Right ventricle myocardium inferior (tissue), 1 donor: Measurements from ENCODE around the gene PLXNB1. TPM values are rescaled to one million over a fixed set of nuclear protein-coding genes. Genes with fewer than 3 reads are reported as not detected.
A peak's percentile ranks its signal among the peaks of the same experiment; 100 is the strongest.
"Not testable (repeated sequence)": the region's sequence is repeated elsewhere in the genome, so short reads cannot be mapped to it uniquely, and the experiment has no call there.

Source experiments
- ATAC-seq: fragments of 200-7000 bp; cut with Tn5 transposase; one replicate; pipeline ENCODE4 v1.9.1; 2020; ENCODE audit warnings: mild to moderate bottlenecking, moderate library complexity
- DNase-seq: peaks from one replicate; pipeline ENCODE4 v3.0.0; 2021; ENCODE audit errors: missing footprints
- intact Hi-C: fragments of 100-400 bp; cut with DNase I; formaldehyde crosslinking; loops from one replicate; pipeline ENCODE4 v1.11.0; 2022
- long read RNA-seq: library from polyadenylated mRNA; unstranded; transcript quantifications from one replicate; pipeline ENCODE4 v2.0.0, GENCODE V29; 2021
- total RNA-seq: library from RNA; stranded (reverse); fragmentation: NEBNext Ultra II Directional; extraction: Animal tissue kit (Norgen Biotek cat#: 25700); gene quantifications from one replicate; pipeline ENCODE4 v1.2.1, GENCODE V29; 2021
- donor health status: DM: no; HTN: yes; CAD: no; lungs with severe emphysema.

The PLXNB1 gene, protein sequence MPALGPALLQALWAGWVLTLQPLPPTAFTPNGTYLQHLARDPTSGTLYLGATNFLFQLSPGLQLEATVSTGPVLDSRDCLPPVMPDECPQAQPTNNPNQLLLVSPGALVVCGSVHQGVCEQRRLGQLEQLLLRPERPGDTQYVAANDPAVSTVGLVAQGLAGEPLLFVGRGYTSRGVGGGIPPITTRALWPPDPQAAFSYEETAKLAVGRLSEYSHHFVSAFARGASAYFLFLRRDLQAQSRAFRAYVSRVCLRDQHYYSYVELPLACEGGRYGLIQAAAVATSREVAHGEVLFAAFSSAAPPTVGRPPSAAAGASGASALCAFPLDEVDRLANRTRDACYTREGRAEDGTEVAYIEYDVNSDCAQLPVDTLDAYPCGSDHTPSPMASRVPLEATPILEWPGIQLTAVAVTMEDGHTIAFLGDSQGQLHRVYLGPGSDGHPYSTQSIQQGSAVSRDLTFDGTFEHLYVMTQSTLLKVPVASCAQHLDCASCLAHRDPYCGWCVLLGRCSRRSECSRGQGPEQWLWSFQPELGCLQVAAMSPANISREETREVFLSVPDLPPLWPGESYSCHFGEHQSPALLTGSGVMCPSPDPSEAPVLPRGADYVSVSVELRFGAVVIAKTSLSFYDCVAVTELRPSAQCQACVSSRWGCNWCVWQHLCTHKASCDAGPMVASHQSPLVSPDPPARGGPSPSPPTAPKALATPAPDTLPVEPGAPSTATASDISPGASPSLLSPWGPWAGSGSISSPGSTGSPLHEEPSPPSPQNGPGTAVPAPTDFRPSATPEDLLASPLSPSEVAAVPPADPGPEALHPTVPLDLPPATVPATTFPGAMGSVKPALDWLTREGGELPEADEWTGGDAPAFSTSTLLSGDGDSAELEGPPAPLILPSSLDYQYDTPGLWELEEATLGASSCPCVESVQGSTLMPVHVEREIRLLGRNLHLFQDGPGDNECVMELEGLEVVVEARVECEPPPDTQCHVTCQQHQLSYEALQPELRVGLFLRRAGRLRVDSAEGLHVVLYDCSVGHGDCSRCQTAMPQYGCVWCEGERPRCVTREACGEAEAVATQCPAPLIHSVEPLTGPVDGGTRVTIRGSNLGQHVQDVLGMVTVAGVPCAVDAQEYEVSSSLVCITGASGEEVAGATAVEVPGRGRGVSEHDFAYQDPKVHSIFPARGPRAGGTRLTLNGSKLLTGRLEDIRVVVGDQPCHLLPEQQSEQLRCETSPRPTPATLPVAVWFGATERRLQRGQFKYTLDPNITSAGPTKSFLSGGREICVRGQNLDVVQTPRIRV (N-terminal part only)
- total RNA-seq, result 45.4 TPM
- long read RNA-seq, full-length matches to known transcripts, result 2 of 30 reads
- long read RNA-seq, partial matches to known transcripts, result 19 of 30 reads
- long read RNA-seq, other reads (novel, unspliced or antisense), result 9 of 30 reads

DNA sequence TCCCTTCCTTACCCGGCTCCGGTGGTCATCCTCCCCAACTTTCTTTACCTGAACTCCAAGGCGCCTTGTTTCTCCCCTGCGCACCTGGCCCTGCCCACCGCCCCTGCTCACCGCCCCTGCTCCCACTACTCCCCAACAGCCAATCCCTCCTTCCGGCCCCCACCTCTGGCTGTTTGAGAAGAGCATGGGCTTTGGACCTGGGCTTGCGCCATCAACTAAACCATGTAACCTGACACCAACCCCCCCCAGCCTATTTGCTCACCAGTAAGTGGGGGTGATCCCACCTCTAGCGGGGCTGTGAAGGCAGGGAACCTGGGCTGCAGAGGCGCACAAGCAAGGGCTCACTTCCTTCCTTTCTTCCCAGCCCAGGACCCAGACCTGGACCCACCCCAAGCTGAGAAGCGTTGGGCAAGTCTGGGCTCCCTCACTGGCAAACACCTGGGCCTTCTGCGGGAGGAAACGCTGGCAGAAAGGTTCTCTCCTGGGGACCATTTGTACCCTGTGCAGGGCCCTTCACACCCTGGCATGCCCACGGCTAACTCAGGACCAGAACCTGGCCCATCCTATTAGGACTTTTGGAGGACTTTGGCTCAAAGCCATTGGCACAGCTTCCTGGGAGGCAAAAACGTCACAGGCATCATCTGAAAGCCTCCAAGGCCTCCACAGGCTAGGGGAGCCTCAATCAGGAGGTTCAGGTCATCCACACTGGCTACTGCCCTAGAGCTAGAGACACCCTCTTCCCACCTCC, at the start of gene PLXNB1:
Gene PLXNB1 (minus strand): TSS at position 127 of the 748 bp plus-strand sequence. CDS start 5,475 bp downstream, outside the sequence.
- intact Hi-C loops, result no loop called here
- ATAC-seq (no peak), DNase-seq (no peak)

DNA sequence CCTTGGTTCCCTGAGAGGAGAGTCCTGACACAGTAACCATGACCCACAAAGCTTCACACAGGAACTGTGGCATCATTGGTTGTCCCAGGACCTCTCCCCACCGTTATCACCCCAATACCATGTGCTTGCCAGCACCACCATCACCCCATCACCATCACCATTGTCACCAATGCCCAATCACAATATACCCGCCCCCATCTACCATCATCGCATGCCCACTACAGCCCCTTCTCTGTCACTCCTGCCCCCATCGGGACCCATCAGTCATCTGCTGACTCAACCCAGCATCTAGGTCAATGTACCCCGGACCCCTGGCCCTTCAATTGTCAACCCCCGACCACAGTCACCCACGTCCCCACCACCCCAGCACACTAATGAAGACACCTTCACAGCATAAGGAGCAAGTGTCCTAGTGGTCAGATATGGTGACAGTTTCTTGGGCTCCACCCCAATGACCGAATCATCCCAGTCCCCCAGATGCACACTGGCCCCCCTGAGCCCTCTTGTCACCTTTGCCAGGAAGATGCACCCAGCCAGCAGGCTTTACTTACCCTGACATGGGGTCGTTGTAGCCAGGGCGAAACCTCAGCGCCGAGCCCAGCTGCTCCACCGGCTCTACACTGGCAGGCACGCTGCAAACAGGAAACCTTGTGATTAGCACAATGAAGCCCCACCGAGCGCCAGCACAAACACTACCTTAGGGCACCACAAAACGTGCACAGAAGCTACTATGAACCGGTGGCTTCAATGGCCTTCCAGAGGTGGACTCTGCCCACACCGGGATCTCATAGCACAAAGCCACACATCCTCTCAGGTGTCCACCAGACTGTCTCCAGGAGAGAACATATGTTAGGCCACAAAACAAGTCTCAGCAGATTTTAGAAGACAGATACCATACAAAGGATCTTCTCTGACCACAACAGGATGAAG, 49.0 kb upstream of the PLXNB1 start:
- no peak for ATAC-seq
- intact Hi-C loops, result no loop called here
- no peak for DNase-seq

DNA sequence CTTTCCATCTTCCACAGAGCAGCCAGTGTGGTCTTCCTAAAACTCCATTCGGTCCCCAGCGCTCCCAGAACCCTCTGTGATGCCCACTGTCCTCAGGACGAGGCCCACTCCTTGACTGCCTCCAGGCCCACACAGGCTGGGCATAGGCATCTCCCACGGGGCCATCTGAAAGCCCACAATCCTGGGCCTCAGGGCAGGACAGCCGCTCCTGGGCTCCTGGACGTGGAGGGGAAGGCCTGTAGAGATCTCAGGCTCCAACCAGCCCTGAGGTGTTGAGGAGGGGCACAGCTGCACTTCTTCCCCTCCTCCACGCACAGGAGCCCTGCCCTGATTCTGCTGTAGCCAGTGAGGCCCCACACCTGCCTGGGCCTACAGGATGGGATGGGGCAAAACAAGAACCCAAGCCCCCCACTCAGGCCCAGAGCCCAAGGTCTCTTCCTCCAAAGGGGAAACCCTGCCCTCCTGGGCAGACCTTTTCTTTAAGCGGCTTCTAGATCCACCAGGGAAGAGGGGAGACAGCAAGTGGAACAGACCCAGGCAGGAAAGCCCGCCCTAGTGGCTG, 48.2 kb upstream of the PLXNB1 start:
- no peak for DNase-seq
- intact Hi-C loops, result no loop called here
- ATAC-seq, result no peak

DNA sequence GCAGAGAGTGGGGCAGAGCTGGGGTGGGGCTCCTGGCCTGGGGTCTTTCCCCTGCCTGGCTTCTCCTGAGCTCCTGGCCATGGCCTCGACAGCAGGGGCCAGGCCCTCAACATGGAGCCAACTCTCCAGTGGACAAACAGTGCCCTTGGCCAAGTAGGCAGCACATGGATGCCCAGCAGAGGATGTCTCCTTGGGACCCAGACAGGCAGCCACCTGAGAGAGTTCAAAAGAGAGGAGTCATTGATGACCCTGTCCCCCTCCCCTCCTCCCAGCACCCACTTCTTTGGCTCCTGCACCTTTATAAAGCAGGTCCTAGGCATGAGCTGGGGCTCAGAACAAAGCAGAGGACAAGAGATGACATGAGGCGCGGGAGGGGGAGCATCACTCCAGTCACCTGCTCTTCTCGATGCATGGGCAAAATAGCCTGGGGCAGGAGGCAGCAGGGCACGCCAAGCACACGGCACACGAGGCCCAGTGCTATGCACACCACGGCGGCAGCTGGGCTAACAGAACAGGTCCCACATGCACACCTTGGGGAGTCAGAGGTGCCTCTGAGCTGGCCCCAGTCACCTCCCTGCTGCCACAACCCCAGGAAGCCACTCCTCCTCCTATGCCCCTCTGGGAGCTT, 46.7 kb upstream of the PLXNB1 start:
- intact Hi-C loops, result no loop called here
- ATAC-seq (no peak), DNase-seq (no peak)

DNA sequence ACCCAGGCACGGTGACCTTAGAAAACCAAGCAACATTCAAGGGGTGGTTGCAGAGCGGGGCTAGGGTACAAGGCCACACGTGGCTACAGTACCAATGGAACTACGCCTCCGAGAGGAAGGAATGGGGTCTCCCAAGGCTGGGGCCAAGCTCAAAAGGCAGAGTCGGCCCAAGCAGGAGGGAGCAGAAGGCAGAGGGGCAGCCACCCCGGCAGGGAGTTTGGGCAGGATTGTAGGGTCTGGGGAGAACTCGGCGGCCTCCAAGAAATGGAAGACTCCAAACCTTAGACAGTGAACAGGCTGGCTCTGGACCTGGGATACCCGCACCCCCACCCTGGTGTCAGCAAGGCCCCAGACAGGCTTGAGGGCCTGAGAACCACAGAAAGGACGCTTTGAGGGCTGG, 45.3 kb upstream of the PLXNB1 start:
- DNase-seq (no peak), ATAC-seq (no peak)
- intact Hi-C loops, result no loop called here

DNA sequence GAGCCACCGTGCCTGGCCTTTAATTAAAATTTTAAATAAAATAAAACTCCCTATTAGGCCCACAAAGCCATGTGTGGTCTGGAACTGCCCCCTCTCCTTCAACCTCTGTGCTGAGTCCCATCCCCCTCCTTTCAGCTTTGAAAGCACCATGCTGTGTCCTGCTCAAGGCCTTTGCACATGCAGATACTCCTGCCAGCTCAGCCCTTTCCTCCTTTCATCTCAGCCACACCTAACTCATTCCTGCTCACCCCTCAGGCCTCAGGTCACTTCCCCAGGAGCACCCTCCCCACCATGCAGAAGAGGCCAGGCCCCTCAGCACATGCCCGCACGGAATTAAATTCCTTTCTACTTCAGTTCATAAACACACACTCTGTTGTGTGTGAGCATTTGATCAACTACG, 44.7 kb upstream of the PLXNB1 start:
- ATAC-seq, result no peak
- no peak for DNase-seq
- intact Hi-C loops, result no loop called here

DNA sequence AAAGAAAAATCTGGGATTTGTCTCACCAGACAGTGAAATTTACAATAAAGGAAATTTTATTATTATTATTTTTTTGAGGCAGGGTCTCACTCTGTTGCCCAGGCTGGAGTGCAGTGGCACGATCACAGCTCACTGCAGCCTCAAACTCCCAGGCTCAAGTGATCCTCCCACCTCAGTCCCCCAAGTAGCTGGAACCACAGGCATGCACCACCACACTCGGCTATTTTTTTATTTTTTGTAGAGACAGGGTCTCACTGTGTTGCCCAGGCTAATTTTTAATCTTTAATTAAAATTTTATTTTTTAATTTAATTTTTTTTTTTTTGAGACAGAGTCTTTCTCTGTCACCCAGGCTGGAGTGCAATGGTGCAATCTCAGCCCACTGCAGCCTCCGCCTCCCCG, 44.1 kb upstream of the PLXNB1 start:
- ATAC-seq, intact Hi-C loops, DNase-seq: not testable (repeated sequence)

DNA sequence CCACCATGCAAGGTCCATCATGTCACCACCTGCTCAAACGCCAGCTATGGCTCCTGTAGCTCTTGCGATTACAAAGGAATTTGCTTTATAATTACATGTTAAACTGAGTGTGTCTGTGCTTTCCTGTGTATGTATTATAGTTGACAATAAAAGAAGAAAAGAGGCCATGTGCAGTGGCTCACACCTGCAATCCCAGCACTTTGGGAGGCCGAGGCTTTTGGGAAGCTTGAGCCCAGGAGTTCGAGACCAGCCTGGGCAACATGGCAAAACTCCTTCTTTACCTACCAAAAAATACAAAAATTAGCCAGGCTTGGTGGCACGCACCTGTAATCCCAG, 43.7 kb upstream of the PLXNB1 start:
- intact Hi-C loops, result loop anchor here (2.0 kb wide), 1 partner anchor 31 kb away; the partner anchor contains the start of gene SHISA5
- ATAC-seq (no peak), DNase-seq (no peak)

DNA sequence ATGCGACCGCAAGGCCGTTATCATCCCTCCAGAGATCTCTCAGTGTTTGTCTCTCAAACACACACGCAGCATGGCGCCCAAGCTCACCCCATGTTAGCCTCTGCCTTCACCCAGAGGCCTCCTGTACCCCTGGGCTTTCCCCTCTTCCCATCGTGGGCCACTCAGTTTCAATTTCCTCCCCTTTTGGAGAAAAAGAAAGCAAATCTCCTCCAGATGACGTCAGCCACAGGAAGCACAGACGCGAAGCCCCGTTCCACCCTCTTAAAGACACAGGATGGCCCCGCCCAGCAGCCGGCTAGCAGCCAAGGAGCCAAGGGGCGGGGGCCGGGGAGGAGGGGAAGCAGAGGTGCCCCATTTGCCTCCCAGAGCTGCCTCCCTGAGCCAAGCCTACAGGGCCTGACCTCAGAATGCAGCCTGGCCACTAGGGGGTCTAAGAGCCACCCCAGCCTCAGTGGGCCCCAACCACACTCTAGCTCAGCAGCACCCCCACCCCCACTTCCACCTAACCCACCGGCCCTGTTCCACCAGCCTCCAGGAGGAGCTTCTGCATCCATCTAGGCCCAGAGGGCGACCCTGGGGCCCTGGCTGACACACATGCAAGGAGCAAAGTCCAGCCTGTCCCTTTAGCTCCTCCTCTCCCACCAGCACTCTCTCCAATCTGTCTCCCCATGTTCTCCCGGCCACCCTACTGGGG, 43.2 kb upstream of the PLXNB1 start:
- ATAC-seq (peak; percentile 90), DNase-seq (peak; percentile 97)
- intact Hi-C loops, result loop anchor here (2.0 kb wide), 1 partner anchor 32 kb away; the partner anchor contains the start of gene SHISA5

DNA sequence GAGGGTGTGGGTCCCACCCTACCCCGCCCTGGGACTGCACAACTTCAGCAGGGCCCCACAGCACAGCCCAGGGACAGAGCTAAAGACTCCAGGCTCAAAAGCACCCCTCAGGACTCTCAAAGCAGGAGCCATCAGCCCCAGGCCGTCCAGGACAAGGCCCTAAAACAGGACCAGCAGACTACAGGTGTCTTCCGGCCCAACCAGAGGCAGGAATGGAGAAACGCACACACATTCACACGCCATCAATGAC, 42.7 kb upstream of the PLXNB1 start:
- ATAC-seq (peak; percentile 38), DNase-seq (no peak)
- intact Hi-C loops, result loop anchor here (2.0 kb wide), 1 partner anchor 32 kb away; the partner anchor contains the start of gene SHISA5

DNA sequence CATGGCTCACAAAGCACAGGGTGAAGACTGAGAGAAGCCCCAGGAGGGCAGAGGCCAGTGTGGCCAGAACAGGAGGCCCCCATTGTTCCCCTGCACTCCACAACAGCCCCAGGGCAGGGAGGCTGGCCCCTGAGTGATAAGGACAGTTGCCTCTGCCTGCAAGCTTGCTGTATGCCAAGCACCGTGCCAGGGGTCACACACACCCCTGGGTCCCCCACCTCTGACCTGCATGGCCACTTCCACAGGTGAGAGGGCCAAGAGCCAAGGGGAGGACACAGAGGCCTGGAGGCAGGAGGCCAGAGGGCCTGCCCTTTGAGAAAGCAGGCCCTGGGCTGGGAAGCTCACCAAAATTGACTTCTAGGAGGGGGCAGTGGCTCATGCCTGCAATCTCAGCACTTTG, 40.4 kb upstream of the PLXNB1 start:
- intact Hi-C loops, result no loop called here
- ATAC-seq, result no peak
- DNase-seq, result no peak

DNA sequence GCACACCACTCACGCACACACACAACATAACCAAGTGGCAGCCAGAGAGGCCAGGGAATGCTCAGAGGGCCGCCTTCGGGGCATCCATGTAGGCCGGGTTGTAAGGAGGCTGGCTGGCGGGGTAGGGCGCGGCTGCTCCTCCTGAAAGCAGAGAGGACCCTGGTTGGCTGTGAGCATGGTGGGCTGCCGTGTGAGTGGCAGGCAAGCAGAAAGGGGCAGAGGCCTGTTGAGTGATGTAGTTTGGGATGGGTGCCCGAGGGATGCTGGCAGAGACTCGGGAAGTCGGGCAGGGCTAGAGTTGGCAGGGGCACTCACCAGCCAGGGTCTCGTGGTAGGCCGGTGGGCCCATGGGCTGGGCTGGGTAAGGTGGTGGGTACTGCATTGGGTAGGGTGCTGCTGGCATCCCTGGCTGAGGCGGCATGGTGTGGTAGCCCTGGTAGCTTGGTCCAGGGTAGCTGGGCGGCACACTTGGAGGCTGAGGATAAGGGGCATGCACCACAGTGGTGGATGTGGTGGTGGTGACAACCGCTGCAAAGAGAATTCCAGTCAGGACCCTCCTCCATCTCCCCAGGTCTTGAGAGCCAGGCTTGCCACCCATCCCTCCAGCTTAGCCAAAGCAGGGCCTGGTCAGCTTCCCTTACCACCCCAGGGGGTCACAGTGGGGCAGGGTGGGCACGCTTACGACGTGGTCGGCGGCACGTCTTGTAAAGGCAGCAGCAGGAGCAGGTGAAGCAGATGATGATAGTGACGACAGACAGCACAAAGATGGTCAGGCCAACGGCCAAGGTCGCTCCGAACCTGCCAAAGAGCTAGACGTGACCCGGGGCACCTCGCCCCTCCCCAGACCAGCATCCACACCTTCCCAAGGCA, 39.4 kb upstream of the PLXNB1 start:
- intact Hi-C loops, result no loop called here
- ATAC-seq (no peak), DNase-seq (no peak)

DNA sequence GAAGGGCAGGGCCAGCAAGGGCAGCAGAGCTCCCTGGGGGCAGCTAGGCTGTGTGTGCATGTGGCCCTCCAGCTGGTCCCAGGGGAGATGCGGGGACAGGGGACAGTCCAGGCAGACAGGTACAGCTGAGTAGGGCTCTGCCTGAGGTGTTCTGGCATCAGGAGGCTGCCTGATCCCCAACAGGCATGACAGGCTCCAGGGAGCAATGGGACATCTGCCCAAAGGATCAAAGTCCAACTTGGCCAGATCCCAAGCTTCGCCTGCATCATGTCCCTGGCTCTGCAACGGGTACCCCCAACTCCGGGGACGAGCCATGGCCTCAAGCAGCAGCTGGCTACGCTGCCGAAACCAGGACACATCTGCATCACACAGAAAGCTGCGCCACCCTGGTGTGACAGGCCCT, 38.4 kb upstream of the PLXNB1 start:
- ATAC-seq (no peak), DNase-seq (no peak)
- intact Hi-C loops, result no loop called here

DNA sequence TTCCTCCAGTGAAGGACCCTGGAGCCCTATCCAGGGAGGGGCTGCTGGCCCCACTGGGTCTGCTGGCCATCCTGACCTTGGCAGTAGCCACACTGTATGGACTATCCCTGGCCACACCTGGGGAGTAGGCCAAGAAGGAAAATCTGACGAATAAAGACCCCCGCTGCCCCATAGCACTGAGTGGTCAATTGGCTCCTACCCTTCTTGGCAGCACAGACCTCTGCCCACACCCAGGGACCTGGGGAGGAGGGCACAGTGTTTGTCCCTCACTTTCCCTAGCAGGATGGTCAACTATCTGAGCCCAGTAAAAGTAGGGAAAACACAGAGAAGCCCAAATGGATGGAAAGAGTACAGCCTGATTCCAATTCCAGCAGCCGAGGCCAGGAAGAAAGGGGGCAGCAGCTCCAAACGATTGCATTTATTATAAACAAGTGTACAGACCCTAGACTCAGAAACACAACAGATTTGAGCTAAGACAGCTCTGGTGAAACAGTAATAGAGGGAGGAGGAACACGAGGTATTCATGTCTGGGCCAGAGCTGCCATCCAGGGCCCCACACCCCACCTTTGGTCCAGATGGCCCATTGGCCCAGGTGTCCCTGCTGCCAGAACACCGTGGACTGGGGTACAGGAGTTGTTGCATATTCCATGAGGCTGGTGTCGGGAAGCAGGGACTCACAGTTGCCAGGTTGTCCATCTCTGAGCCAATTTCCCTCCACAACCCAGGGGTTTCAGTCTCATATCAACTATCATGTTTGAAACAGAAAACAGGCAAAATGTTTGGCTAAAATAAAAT, 37.8 kb upstream of the PLXNB1 start:
- intact Hi-C loops, result no loop called here

DNA sequence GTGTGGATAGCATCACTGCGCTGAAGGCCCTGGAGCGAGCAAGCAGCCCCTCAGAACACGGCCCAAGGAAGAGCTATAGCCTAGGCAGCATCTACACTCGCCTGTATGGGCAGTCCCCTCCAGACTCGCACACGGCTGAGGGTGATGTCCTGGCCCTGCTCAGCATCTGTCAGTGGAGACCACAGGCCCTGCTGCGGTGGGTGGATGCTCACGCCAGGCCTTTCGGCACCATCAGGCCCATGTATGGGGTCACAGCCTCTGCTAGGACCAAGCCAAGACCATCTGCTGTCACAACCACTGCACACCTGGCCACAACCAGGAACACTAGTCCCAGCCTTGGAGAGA, 37.2 kb upstream of the PLXNB1 start:
- intact Hi-C loops, result no loop called here
- no peak for ATAC-seq
- no peak for DNase-seq

More for the DNA sequence above, 37.8 kb upstream of the PLXNB1 start:
- ATAC-seq, result no peak
- no peak for DNase-seq
